Caco-2 (cell line): ENCODE results near the gene LACTBL1. TPM values are rescaled to one million over a fixed set of nuclear protein-coding genes. Genes with fewer than 3 reads are reported as not detected.

Experiments used
- BruUV-seq: library from RNA; stranded (reverse); fragments of 400-500 nt; replicated peaks from 2 replicates; lab custom pipeline; 2021; lab: Mats Ljungman, UMichigan
- CTCF ChIA-PET: fragments of 300-600 bp; sonication (Branson Sonifier 250); formaldehyde crosslinking; loops from one replicate; lab custom pipeline; 2022; ENCODE audit warnings: antibody characterized with exemption; lab: Charles Lee
- POLR2A ChIA-PET: fragments of 300-600 bp; sonication (Branson Sonifier 250); formaldehyde crosslinking; loops from one replicate; lab custom pipeline; 2022; ENCODE audit warnings: antibody characterized with exemption; lab: Charles Lee
- DNase-seq, 2 experiments: peaks; one replicate each; pipeline versions ENCODE4 v3.0.0 to v3.0.0-alpha.2; 2020 to 2022
- H3K27me3 ChIP-seq: replicated peaks from 2 replicates; pipeline ENCODE4 v1.6.0; 2011; ENCODE audit warnings: low read length; ENCODE audit not compliant: control insufficient read depth, insufficient read depth
- H3K36me3 ChIP-seq: 2 replicates; pipeline ENCODE4 v1.5.1; 2011; ENCODE audit warnings: low read length; ENCODE audit not compliant: control insufficient read depth, insufficient read depth
- H3K4me1 ChIP-seq: fragments of 250-450 bp; sonication (Bioruptor Pico); 2 replicates; pipeline ENCODE4 v1.5.1; 2020; ENCODE audit warnings: mild to moderate bottlenecking
- H3K4me3 ChIP-seq: 2 replicates; pipeline ENCODE4 v1.5.1; 2011; ENCODE audit warnings: low read depth, mild to moderate bottlenecking, control low read depth, low read length
- H3K9me3 ChIP-seq: fragments of 250-450 bp; sonication (Bioruptor Pico); 2 replicates; pipeline ENCODE4 v1.5.1; 2020; ENCODE audit warnings: mild to moderate bottlenecking, moderate library complexity
- H3K27ac Mint-ChIP-seq: one replicate; pipeline ENCODE4 v1.8.0; 2022; ENCODE audit warnings: mixed read lengths; ENCODE audit not compliant: unreplicated experiment
- H3K27me3 Mint-ChIP-seq: one replicate; pipeline ENCODE4 v1.8.0; 2022; ENCODE audit warnings: mixed read lengths; ENCODE audit not compliant: insufficient read depth, unreplicated experiment
- H3K36me3 Mint-ChIP-seq: one replicate; pipeline ENCODE4 v1.8.0; 2022; ENCODE audit warnings: mild to moderate bottlenecking, mixed read lengths; ENCODE audit not compliant: insufficient read depth, unreplicated experiment
- H3K4me1 Mint-ChIP-seq: one replicate; pipeline ENCODE4 v1.8.0; 2022; ENCODE audit warnings: low read depth, mixed read lengths; ENCODE audit not compliant: unreplicated experiment
- H3K4me3 Mint-ChIP-seq: one replicate; pipeline ENCODE4 v1.8.0; 2022; ENCODE audit warnings: mild to moderate bottlenecking, moderate library complexity, mixed read lengths; ENCODE audit not compliant: unreplicated experiment
- H3K9me3 Mint-ChIP-seq: one replicate; pipeline ENCODE4 v1.8.0; 2022; ENCODE audit warnings: mixed read lengths; ENCODE audit not compliant: unreplicated experiment
- intact Hi-C: fragments of 100-400 bp; cut with micrococcal nuclease; formaldehyde crosslinking; loops from one replicate; pipeline ENCODE4 v1.10.0; 2022; ENCODE audit not compliant: unreplicated experiment
- total RNA-seq: library from RNA; stranded (reverse); gene quantifications from 2 replicates; pipeline ENCODE4 v1.2.3, GENCODE V29; 2022
- TF ChIP-seq, protein P1 (sequence below), 2 experiments: fragments of 200-600 bp in 1 of 2; IDR thresholded peaks; 1 replicate in 1 of 2; 2 replicates in 1 of 2; pipeline versions ENCODE4 v1.5.1 to v1.8.0; 2011 to 2022; ENCODE audit warnings: antibody characterized with exemption in 1 of 2, control low read depth in 1 of 2, inconsistent platforms in 1 of 2, low read depth in 1 of 2, low read length in 1 of 2, mild to moderate bottlenecking in 1 of 2, moderate library complexity in 1 of 2; ENCODE audit not compliant: insufficient read depth in 1 of 2, severe bottlenecking in 1 of 2, unreplicated experiment in 1 of 2

LACTBL1 gene
- total RNA-seq, 1 experiment from 2014 or later = not detected

GRCh38 chr1:22969304-22969709 is 3.4 kb downstream of the LACTBL1 start:
- H3K9me3 Mint-ChIP-seq = no peaks in the 10 kb centered on the region
- Histone ChIP-seq H3K4me3 (no peak overlapping the region), H3K4me1 (no peaks in the 10 kb centered on the region), H3K36me3 (no peaks in the 10 kb centered on the region), H3K27me3 (no peaks in the 10 kb centered on the region), H3K9me3 (no peaks in the 10 kb centered on the region)
- no peak for DNase-seq
- peaks cover 9% of the 10 kb centered on the region for H3K27me3 Mint-ChIP-seq
- H3K27ac Mint-ChIP-seq = no peak overlapping the region
- ChIA-PET CTCF (no interaction called here), POLR2A (no interaction called here)
- no peaks in the 10 kb centered on the region for H3K4me1 Mint-ChIP-seq
- no peaks in the 10 kb centered on the region for H3K36me3 Mint-ChIP-seq
- TF ChIP-seq, protein P1, sequence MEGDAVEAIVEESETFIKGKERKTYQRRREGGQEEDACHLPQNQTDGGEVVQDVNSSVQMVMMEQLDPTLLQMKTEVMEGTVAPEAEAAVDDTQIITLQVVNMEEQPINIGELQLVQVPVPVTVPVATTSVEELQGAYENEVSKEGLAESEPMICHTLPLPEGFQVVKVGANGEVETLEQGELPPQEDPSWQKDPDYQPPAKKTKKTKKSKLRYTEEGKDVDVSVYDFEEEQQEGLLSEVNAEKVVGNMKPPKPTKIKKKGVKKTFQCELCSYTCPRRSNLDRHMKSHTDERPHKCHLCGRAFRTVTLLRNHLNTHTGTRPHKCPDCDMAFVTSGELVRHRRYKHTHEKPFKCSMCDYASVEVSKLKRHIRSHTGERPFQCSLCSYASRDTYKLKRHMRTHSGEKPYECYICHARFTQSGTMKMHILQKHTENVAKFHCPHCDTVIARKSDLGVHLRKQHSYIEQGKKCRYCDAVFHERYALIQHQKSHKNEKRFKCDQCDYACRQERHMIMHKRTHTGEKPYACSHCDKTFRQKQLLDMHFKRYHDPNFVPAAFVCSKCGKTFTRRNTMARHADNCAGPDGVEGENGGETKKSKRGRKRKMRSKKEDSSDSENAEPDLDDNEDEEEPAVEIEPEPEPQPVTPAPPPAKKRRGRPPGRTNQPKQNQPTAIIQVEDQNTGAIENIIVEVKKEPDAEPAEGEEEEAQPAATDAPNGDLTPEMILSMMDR (IDR thresholded peaks at IDR 0.05; ENCODE audit: insufficient read depth in 1 of 2, low read depth in 1 of 2, low read length in 1 of 2, severe bottlenecking in 1 of 2, unreplicated experiment in 1 of 2) = no peak
- no peak overlapping the region for H3K4me3 Mint-ChIP-seq
- intact Hi-C loops = no loop called here
- no TSS peak for BruUV-seq

DNA sequence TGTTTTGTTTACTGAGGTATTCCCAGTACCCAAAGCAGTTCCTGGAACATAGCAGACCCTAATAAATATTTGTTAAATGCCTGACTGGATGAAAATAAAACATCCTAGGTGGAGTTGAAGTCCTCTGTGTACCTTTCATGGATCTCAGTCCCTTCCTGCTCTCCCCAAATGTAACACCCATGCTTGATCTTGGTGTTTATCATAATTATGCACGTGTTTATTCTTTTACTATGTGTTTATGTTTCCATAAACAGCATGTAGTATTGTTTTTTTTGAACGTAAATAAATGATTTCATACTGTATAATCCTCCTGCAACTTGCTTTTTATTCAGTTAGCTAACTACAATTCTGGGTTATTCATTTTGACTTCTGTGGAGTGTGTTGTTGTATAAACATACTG is 4.8 kb downstream of the LACTBL1 start:
- BruUV-seq = no TSS peak
- intact Hi-C loops = no loop called here
- no peaks in the 10 kb centered on the region for H3K9me3 ChIP-seq
- no peak for DNase-seq
- POLR2A ChIA-PET = no interaction called here
- no peaks in the 10 kb centered on the region for H3K36me3 ChIP-seq
- Mint-ChIP-seq H3K36me3 (no peaks in the 10 kb centered on the region), H3K4me3 (no peak overlapping the region), H3K27me3 (peaks cover 9% of the 10 kb centered on the region), H3K4me1 (no peaks in the 10 kb centered on the region), H3K27ac (no peak overlapping the region), H3K9me3 (no peaks in the 10 kb centered on the region)
- no peak overlapping the region for H3K4me3 ChIP-seq
- H3K27me3 ChIP-seq = no peaks in the 10 kb centered on the region
- CTCF ChIA-PET = no interaction called here
- TF ChIP-seq, protein P1 (IDR thresholded peaks at IDR 0.05; ENCODE audit: insufficient read depth in 1 of 2, low read depth in 1 of 2, low read length in 1 of 2, severe bottlenecking in 1 of 2, unreplicated experiment in 1 of 2) = no peak
- H3K4me1 ChIP-seq = no peaks in the 10 kb centered on the region

GRCh38 chr1:22966309-22966708 is 6.4 kb downstream of the LACTBL1 start:
- Histone ChIP-seq H3K4me1 (no peaks in the 10 kb centered on the region), H3K9me3 (no peaks in the 10 kb centered on the region), H3K27me3 (no peaks in the 10 kb centered on the region), H3K36me3 (no peaks in the 10 kb centered on the region), H3K4me3 (no peak overlapping the region)
- Mint-ChIP-seq H3K36me3 (no peaks in the 10 kb centered on the region), H3K27ac (no peak overlapping the region), H3K9me3 (no peaks in the 10 kb centered on the region), H3K27me3 (peaks cover 7% of the 10 kb centered on the region), H3K4me3 (no peak overlapping the region), H3K4me1 (no peaks in the 10 kb centered on the region)
- POLR2A ChIA-PET = no interaction called here
- CTCF ChIA-PET = no interaction called here
- no TSS peak for BruUV-seq
- TF ChIP-seq, protein P1 (IDR thresholded peaks at IDR 0.05; ENCODE audit: insufficient read depth in 1 of 2, low read depth in 1 of 2, low read length in 1 of 2, severe bottlenecking in 1 of 2, unreplicated experiment in 1 of 2) = no peak
- intact Hi-C loops = no loop called here
- no peak for DNase-seq
